Astrocyte (in vitro differentiated cells and primary cell): ENCODE measurements around the gene MMEL1. TPM values are rescaled to one million over a fixed set of nuclear protein-coding genes. Genes with fewer than 3 reads are reported as not detected.

Source experiments
- DNase-seq: peaks from one replicate; pipeline ENCODE4 v3.0.0-alpha.2; 2010; ENCODE audit warnings: low read depth
- FAIRE-seq: peaks from 2 replicates; lab custom pipeline; 2011; peaks lifted over from hg19 to GRCh38; lab: Jason Lieb, UNC
- H2AFZ ChIP-seq: 2 replicates; pipeline ENCODE4 v1.6.0; 2012; ENCODE audit warnings: low read depth, low read length, inconsistent platforms
- H3K27ac ChIP-seq: 2 replicates; pipeline ENCODE4 v1.5.1; 2011; ENCODE audit warnings: low read depth, low read length, inconsistent platforms
- H3K27me3 ChIP-seq: 2 replicates; pipeline ENCODE4 v1.6.0; 2011; ENCODE audit warnings: low read length, inconsistent platforms; ENCODE audit not compliant: insufficient read depth
- H3K36me3 ChIP-seq: 2 replicates; pipeline ENCODE4 v1.5.1; 2011; ENCODE audit warnings: low read length, inconsistent platforms; ENCODE audit not compliant: insufficient read depth
- H3K4me1 ChIP-seq: 2 replicates; pipeline ENCODE4 v1.5.1; 2011; ENCODE audit warnings: low read length, inconsistent platforms; ENCODE audit not compliant: insufficient read depth
- H3K4me2 ChIP-seq: 2 replicates; pipeline ENCODE4 v1.6.0; 2012; ENCODE audit warnings: low read length, inconsistent platforms
- H3K4me3 ChIP-seq: 2 replicates; pipeline ENCODE4 v1.5.1; 2011; ENCODE audit warnings: low read depth, mild to moderate bottlenecking, low read length, inconsistent platforms; ENCODE audit not compliant: insufficient read depth
- H3K79me2 ChIP-seq: 2 replicates; pipeline ENCODE4 v1.6.0; 2012; ENCODE audit warnings: mild to moderate bottlenecking, low read length, inconsistent platforms; ENCODE audit not compliant: insufficient read depth
- H3K9ac ChIP-seq: 2 replicates; pipeline ENCODE4 v1.6.0; 2012; ENCODE audit warnings: mild to moderate bottlenecking, low read length, inconsistent platforms
- H3K9me3 ChIP-seq: 2 replicates; pipeline ENCODE4 v1.5.1; 2012; ENCODE audit warnings: low read depth, mild to moderate bottlenecking, low read length, inconsistent platforms; ENCODE audit not compliant: insufficient read depth
- H4K20me1 ChIP-seq: 2 replicates; pipeline ENCODE4 v1.6.0; 2012; ENCODE audit warnings: low read length, inconsistent platforms; ENCODE audit not compliant: insufficient read depth
- H3K27ac Mint-ChIP-seq: one replicate; pipeline ENCODE4 v1.8.0; 2021; ENCODE audit warnings: mild to moderate bottlenecking, mixed read lengths; ENCODE audit not compliant: unreplicated experiment
- H3K27me3 Mint-ChIP-seq: one replicate; pipeline ENCODE4 v1.8.0; 2021; ENCODE audit warnings: low read depth, mixed read lengths; ENCODE audit not compliant: unreplicated experiment
- H3K36me3 Mint-ChIP-seq: one replicate; pipeline ENCODE4 v1.8.0; 2021; ENCODE audit warnings: low read depth, mixed read lengths; ENCODE audit not compliant: unreplicated experiment
- H3K4me1 Mint-ChIP-seq: one replicate; pipeline ENCODE4 v1.8.0; 2021; ENCODE audit warnings: low read depth, mixed read lengths; ENCODE audit not compliant: unreplicated experiment
- H3K4me3 Mint-ChIP-seq: one replicate; pipeline ENCODE4 v1.8.0; 2021; ENCODE audit warnings: mild to moderate bottlenecking, moderate library complexity, mixed read lengths; ENCODE audit not compliant: unreplicated experiment
- H3K9me3 Mint-ChIP-seq: one replicate; pipeline ENCODE4 v1.8.0; 2021; ENCODE audit warnings: mild to moderate bottlenecking, mixed read lengths; ENCODE audit not compliant: unreplicated experiment
- EZH2 ChIP-seq: IDR thresholded peaks from 2 replicates; pipeline ENCODE4 v1.6.1; 2012; ENCODE audit warnings: mild to moderate bottlenecking, low read length, inconsistent platforms; ENCODE audit not compliant: insufficient read depth
- total RNA-seq: library from RNA; stranded (reverse); gene quantifications from 2 replicates; pipeline ENCODE4 v1.2.1, GENCODE V29; 2021
- TF ChIP-seq, protein P1 (sequence below): IDR thresholded peaks from 2 replicates; pipeline ENCODE4 v1.5.1; 2011; ENCODE audit warnings: low read depth, mild to moderate bottlenecking, inconsistent platforms, low read length, moderate library complexity; ENCODE audit not compliant: insufficient read depth

The MMEL1 gene
- total RNA-seq, 1 donor from 2014 or later: not detected

DNA sequence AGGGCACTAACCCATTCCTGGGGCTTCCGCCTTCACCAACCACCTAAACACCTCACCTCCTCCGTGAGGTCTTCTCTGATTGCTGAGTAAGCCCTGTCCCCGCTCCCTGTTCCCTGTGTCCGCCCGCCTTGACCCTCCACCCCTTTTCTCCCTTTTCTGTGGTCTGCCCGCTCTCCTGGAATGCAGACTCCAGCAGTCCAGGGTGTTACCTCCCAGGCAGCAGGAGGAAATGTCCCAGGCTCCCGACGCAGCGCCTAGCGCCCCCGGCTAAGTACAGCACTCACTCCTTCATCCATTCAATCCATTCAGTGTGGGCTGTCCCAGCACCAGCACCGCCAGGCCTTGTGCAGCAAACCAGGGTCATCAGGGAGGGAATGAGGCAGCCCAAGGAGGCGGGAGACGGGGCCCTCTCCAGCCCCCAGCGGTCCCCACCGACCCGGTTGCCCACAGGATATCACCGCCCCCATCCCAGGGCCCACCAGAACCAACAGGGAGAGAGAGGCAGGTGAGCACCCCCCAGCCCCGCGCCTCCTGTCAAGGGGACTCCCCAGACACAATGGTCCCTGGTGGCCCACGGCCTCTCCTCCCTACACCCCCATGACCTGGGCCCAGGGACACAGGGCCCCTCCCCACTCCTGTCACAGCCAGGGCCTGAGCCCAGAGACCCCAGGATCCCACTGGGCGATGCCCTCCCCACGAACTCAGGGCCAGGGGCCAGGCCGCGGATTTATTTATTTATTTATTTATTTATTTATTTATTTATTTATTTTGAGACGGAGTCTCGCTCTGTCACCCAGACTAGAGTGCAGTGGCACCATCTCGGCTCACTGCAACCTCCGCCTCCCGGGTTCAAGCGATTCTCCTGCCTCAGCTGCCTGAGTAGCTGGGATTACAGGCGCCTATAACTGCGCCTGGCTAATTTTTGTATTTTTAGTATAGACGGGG lies 66.4 kb downstream of the MMEL1 start:
- Mint-ChIP-seq H3K4me1 (peaks cover 5% of the 10 kb centered on the region), H3K27me3 (peaks cover 25% of the 10 kb centered on the region), H3K36me3 (no peaks in the 10 kb centered on the region), H3K27ac (no peak overlapping the region), H3K4me3 (no peak overlapping the region), H3K9me3 (no peaks in the 10 kb centered on the region)
- no peak for DNase-seq
- Histone ChIP-seq H2AFZ (no peak overlapping the region), H3K4me1 (no peaks in the 10 kb centered on the region), H3K79me2 (no peaks in the 10 kb centered on the region), H3K9ac (no peak overlapping the region), H3K27me3 (no peaks in the 10 kb centered on the region), H4K20me1 (no peaks in the 10 kb centered on the region), H3K27ac (no peak overlapping the region), H3K4me3 (no peak overlapping the region), H3K36me3 (no peaks in the 10 kb centered on the region), H3K4me2 (no peak overlapping the region), H3K9me3 (no peaks in the 10 kb centered on the region)
- no peak for FAIRE-seq
- TF ChIP-seq EZH2: no peak
- TF ChIP-seq, protein P1, sequence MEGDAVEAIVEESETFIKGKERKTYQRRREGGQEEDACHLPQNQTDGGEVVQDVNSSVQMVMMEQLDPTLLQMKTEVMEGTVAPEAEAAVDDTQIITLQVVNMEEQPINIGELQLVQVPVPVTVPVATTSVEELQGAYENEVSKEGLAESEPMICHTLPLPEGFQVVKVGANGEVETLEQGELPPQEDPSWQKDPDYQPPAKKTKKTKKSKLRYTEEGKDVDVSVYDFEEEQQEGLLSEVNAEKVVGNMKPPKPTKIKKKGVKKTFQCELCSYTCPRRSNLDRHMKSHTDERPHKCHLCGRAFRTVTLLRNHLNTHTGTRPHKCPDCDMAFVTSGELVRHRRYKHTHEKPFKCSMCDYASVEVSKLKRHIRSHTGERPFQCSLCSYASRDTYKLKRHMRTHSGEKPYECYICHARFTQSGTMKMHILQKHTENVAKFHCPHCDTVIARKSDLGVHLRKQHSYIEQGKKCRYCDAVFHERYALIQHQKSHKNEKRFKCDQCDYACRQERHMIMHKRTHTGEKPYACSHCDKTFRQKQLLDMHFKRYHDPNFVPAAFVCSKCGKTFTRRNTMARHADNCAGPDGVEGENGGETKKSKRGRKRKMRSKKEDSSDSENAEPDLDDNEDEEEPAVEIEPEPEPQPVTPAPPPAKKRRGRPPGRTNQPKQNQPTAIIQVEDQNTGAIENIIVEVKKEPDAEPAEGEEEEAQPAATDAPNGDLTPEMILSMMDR: no peak

DNA sequence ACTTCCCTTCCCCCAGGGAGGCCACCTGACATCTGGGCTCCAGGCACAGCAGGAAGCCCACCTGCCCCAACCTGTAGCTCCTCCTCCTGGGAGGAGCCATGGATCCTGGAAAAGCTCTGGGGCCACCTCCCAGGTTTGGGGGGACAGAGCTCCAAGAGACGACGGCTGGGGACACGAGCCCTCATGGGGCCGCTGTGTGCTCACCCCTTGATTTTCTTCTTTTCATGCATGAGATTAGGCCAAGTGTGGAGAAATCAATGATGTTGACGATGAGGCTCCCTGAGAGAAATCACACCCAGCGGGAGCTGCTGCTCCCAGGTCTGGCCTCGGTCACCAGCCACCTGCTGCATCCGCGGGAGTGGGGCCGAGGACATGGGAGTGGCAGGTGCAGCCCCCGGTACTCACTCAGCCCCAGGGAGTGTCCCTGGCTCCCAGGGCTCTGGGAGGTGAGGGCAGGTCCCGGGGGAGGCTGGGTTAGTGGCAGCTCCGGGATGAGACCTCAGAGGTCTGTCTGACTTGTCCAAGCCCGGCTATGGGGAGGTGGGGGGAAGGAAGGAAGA lies 67.9 kb downstream of the MMEL1 start:
- Mint-ChIP-seq H3K27me3 (peaks cover 18% of the 10 kb centered on the region), H3K4me3 (no peak overlapping the region), H3K4me1 (peaks cover 5% of the 10 kb centered on the region), H3K9me3 (no peaks in the 10 kb centered on the region), H3K36me3 (no peaks in the 10 kb centered on the region), H3K27ac (no peak overlapping the region)
- no peak for TF ChIP-seq EZH2
- TF ChIP-seq, protein P1: no peak
- Histone ChIP-seq H3K9me3 (no peaks in the 10 kb centered on the region), H3K4me3 (no peak overlapping the region), H3K79me2 (no peaks in the 10 kb centered on the region), H2AFZ (no peak overlapping the region), H3K36me3 (no peaks in the 10 kb centered on the region), H3K9ac (no peak overlapping the region), H4K20me1 (no peaks in the 10 kb centered on the region), H3K4me1 (no peaks in the 10 kb centered on the region), H3K27ac (no peak overlapping the region), H3K27me3 (no peaks in the 10 kb centered on the region), H3K4me2 (no peak overlapping the region)
- no peak for DNase-seq
- FAIRE-seq: no peak
